Measurements from ENCODE around the gene KCTD4.
"Not testable (repeated sequence)": the region's sequence is repeated elsewhere in the genome, so short reads cannot be mapped to it uniquely, and the experiment has no call there.

Gene KCTD4

GRCh38 chr13:45200701-45201232, at the start of gene KCTD4:
Gene KCTD4 (minus strand): TSS chr13:45201045. CDS start chr13:45194567, 6,478 bp downstream.
- no peak for DNase-seq

DNA sequence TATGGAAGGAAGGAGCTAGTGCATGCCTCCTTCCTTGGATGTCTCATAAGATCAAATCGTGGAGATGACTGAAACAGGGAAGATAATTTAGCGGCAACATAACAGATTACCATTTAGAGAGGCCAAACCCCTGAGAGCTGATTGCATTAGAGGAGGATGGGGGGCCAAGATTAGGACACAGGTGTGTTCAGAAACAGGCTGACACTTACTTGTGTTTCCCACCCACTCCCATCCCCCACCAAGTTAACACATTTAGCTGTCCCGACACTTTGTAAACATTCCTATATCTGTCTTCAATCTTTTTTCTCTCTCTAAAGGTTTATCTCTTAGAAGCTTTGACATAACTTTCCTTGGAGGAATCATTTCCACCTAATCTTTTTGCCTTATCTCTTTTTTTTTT, 48.8 kb upstream of the KCTD4 start:
- DNase-seq: no peak

DNA sequence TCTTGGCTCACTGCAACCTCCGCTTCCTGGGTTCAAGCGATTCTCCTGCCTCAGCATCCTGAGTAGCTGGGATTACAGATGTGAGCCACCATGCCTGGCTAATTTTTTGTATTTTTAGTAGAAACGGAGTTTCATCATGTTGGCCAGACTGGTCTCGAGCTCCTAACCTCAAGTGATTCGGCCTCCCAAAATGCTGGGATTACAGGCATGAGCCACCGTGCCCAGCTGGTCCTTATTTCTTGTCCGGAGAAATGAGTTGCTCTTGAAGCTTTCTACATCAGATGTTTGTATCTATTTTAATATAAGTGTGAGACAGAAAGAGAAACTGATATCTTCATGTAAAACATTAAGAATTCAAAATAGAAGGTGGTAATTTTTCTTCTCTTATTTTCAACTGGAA, 43.9 kb upstream of the KCTD4 start:
- DNase-seq: not testable (repeated sequence)

- DNase-seq: no peak
Measured at GRCh38 chr13:45243077-45243476, 42.2 kb upstream of the KCTD4 start.

DNA sequence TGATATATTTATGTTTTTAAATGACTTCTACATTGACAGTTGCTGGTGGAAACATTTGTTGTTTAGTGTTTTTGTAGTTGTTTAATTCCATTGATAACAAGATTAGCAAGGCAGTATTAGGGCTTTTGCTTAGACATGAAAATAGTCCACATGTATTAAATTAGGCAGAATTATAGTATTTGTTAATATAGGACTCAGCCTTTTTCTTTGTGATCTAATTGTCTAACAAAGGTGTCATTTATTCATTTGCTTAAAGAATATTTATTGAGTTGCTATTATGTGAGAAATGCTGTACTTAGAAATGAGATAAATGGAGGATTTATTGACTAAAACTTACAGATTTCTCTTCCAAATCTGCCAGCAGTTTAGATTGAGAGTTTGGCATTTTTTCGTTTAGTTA, 41.7 kb upstream of the KCTD4 start:
- DNase-seq: no peak

DNA sequence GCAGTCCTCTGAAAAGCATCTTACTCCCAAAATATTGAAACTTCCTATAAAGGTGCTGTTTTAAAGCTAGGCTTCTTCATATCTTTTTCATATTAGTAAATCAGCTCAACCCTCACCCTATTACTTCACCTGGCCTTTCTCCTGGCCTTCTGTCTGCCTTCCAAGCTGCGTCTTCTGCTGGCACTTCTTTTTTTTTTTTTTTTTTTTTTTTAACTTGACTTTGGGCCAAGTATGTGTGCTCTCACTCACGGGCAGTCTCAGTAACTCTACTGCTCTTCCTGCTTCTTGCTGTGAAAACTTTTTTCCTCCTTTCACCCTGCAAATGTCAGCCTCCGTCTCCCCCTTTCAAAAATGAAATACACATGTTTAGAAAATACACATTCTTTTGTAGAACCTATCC, 41.2 kb upstream of the KCTD4 start:
- no peak for DNase-seq

GRCh38 chr13:45240143-45240542, 39.3 kb upstream of the KCTD4 start:
- no peak for DNase-seq

DNA sequence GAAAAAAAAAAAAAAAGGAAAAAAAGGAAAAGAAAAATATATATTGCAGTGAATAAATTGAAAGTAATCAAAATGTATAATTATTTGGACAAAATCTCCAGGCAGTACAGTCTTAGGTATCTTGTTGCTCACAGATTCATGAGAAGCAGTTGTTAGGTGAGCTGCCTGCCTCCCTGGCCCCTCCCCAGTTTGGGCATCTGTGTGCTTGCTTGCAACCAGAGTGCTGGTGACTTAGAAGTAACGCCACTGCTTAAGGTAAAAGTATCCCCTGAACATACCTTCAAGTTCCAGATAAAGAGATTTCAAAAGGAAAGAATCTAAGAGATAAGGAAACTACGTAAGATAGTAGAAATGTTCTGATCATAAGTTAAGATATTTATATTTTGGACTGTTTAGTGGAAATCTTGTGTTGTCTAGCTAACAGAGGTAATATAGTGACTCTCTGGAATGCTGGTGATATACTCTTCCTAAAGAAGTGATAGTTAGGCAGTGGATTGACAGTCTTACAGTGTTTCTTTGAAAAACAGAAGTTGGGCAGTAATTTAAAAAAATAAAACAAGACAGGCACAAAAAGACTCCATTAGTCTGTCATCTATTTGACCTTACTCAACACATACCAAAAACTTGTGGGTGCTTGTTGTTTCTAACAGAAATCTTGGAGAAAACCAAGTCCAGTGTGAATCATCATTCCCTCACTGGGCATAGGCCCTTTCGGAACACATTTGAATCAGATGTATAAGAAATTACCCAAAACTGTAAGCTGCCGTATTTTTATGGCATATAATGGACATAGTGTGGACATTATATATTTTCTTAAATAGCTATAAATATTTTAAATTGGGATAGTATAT, 38.3 kb upstream of the KCTD4 start:
- DNase-seq: no peak

DNA sequence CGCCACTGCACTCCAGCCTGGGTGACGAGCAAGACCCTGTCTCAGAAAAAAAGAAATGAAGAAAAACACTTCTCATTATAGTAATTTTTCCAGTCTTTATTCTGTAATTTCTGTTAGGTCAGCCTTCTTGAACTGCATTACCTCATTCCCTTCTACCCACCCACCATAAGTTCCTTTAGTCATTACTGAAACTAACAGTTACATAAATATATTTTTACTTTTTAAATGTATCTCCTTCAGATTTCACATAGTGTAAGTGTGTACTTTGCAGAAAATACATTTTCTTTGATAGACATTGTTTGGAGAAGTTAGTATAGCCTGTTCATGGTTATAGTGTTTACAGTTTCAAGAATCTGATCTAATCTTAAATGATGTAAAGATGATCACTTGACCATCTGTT, 31.7 kb upstream of the KCTD4 start:
- DNase-seq: no peak

DNA sequence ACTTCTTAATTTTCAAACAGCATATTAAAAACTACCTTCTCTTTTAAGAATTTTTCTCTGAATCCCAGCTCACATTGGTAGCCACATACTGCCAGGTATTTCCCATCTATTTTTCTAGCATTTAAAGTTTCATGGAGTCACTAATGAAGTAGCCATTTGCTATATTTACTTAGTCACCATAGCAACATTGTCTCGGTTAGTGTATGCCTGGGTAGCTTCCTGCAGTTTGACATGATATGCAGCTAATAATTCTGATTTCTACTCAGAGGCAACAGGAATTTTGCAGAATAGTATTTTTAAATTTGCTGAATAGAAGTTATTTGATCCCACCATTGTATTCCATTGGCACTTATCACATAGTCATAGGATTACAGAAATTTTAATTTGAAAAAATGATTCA, 30.9 kb upstream of the KCTD4 start:
- no peak for DNase-seq

DNA sequence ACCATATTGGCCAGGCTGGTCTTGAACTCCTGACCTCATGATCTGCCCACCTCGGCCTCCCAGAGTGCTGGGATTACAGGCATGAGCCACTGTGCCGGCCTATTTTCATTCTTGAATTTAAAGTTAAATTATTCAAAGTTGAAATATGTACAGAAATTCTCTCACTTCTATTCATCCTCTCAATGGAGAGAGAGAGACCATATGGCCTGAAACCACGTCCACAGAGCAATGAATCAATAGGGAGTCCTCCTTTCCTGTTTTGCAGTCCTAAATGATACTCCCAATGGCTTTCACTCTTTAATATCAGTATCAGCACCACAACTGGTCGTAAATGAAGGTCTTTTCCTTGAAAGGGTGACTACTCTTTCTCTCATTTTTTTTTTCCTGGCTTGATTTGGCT, 30.5 kb upstream of the KCTD4 start:
- DNase-seq: no peak

GRCh38 chr13:45229172-45229571, 28.3 kb upstream of the KCTD4 start:
- no peak for DNase-seq

- DNase-seq: no peak
Measured at GRCh38 chr13:45228002-45228401, 27.2 kb upstream of the KCTD4 start.

GRCh38 chr13:45226024-45226423, 25.2 kb upstream of the KCTD4 start:
- no peak for DNase-seq

DNA sequence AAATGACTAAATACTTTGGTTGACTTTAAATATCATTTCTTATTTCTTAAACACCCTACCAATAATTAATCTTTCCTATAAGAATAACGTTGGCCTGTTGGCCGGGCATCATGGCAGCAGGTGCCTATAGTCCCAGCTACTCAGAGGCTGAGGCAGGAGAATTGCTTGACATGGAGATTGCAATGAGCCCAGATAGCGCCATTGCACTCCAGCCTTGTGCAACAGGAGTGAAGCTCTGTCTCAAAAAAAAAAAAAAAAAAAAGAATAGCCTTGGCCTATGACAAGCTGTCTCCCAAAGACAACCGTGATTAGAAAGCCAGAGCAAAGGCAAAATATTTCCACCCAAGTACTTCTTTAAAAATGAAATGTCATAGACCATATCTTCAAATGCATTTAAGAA, 24.5 kb upstream of the KCTD4 start:
- DNase-seq: no peak

GRCh38 chr13:45224176-45224575, 23.3 kb upstream of the KCTD4 start:
- no peak for DNase-seq

- no peak for DNase-seq
Measured at GRCh38 chr13:45222919-45223318, 22.1 kb upstream of the KCTD4 start.

DNA sequence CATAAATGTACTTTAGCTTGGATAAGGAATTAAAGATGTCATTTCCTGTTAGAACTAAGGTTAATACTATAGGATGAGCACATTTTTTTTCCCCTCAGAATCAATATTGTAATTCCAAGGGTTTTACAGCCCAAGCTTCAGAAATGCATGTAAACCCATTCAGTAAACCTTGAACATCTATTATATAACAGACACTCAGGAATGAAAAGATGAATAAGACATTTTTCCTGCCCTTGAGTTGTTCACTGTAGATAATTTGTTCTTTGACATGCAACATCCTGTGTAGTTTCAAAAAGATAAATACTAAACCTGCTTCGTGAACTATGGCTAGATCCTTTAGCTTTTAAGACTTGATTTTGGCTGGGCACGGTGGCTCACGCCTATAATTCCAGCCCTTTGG, 21.7 kb upstream of the KCTD4 start:
- DNase-seq: no peak

DNA sequence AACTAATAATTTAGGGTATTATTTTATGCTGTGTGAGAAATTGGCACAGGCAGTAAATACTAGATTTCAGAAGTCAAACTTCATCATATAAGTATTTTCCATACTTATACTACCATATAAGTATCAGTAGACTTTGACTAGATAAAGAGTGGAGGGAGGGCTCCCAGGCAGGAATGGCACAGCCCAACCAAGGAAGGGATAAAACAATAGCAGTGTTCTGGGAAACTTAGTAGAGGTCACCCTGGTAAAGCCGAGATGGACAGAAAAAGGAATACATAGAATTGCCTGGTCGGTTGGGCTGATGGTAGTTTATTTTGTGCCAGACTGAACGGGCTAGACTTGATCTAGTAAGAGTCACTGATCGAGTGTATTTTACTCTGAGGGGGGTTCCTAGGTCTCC, 19.6 kb upstream of the KCTD4 start:
- DNase-seq: no peak

DNA sequence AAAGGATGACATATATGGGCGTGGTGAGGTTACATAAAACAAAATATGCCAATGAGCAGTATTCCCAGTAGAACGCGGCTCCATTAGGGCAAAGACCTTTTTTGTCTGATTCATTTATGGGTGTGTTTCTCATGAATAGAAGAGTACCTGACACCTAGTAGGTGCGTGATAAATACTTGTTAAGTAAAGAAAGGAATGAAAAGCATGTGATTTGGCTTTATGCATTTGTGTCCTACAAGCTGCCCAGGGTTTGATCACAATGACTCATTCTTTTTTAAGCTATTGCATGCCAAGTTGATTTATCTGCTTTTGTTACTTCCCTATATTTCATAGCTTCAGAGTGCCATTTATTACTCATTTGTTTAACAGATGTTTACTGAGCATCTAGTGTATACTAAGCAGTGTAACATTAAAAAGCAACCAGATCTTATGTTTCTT, 19.1 kb upstream of the KCTD4 start:
- no peak for DNase-seq

DNA sequence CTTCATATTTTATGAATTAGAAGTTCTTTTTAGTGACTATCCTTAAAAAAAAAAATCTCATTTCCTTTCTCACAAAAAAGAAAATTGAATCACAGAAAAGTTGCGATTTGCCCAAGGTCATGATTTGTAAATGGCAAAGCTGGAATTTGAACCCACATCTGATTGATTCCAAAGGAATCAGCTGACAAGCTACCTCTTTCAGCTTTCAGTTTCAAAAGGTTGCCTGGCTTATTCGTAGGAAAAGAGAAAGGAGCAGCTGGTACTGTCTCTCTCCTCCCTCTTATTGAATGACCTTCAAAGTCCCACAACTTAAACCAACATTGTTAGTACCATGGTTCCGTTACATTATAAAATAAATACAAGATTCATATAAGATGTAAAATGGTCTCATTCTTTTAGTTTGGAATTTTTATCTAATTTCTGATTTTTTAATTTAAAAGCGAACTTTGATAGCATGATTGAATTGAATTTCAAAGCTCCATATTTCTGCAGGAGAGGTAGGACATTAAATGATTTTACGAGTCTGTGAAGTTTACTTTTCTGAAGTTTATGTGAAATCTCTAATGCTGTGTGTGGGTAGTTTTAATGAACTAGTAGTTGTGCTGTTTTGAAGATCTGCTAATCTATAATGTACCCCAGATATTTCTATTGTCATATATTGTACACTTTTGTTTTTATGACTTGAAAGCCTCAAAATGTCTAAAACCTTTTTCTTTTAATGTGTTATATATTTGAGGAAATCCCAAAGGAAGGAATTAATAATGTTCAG, 18.5 kb upstream of the KCTD4 start:
- no peak for DNase-seq

DNA sequence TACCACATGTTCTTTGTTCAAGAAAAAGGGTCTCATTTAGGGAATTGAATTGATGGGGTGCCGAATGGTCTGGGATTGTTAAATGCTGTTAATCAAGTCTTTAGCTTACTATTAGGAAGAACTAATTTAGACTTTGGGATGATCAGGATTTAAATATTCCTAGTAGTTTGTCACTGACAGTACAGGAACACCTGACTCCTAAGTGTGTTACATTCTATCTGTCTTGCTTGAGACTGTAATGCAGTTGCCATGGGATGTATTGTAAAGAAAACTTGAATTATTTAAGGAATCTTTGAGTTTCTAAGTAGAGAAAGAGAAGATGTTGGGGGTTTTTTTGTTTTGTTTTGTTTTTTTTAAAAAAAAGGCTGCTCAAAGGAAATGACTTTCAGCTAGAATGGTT, 17.8 kb upstream of the KCTD4 start:
- no peak for DNase-seq

- no peak for DNase-seq
Measured at GRCh38 chr13:45216193-45216592, 15.3 kb upstream of the KCTD4 start.

All from midbrain (tissue), 1 donor.